Measurements from ENCODE around the gene DSCAML1. TPM values are rescaled to one million over a fixed set of nuclear protein-coding genes. Genes with fewer than 3 reads are reported as not detected.

Gene DSCAML1
- total RNA-seq, 1 experiment from 2014 or later = 0.15 TPM

DNA sequence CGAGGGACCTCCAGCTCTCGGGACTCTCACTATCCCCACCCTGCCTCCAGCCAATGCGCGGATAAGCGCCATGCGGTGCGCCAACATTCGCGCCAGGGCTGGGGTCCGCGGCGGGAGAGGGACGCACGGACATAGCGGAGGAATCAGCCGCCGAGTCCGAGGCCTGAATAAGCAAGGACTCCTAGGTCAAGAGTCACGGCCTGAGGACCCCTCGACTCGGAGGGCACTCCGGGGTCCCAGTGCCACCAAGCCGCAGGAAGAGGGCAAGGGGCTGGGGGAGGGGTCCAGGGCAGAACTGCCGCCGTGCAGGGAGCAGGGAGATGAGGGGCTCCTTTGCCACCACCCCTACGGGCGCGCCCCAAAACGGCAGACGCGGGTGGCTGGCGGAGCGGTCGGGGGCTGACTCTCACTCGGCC, 552 bp downstream of the DSCAML1 start:
- Mint-ChIP-seq H3K27ac (no peak overlapping the region), H3K4me1 (peaks cover 12 to 27% of the 10 kb centered on the region in 2 experiments), H3K9me3 (no peaks in the 10 kb centered on the region), H3K27me3 (ENCODE audit: low read depth) (peaks cover 87% of the 10 kb centered on the region), H3K4me3 (peak overlapping the region; percentile 61 to 82), H3K36me3 (ENCODE audit: insufficient read depth in 1 of 3, low read depth in 3 of 3) (no peaks in the 10 kb centered on the region)
- Histone ChIP-seq H3K18ac (ENCODE audit: insufficient read length, low read depth, low read length) (no peak overlapping the region), H3T11ph (ENCODE audit: low read length) (no peak overlapping the region), H4K91ac (ENCODE audit: insufficient read length, low read depth, low read length) (no peak overlapping the region), H4K8ac (replicated peaks; ENCODE audit: insufficient read length, low read depth, low read length) (no peak overlapping the region), H3K27me3 (ENCODE audit: insufficient read depth, low read length) (peaks cover 30% of the 10 kb centered on the region), H3K23me2 (ENCODE audit: insufficient read length, low read depth, low read length, poor library complexity, severe bottlenecking) (peaks cover 21% of the 10 kb centered on the region), H2AFZ (ENCODE audit: low read length) (no peak overlapping the region), H2AK5ac (ENCODE audit: insufficient read length, low read length) (no peak overlapping the region), H2BK120ac (ENCODE audit: low read depth, low read length, poor library complexity, severe bottlenecking) (no peak overlapping the region), H3K4me2 (ENCODE audit: insufficient read depth, insufficient read length, low read length) (peak overlapping the region; percentile 80), H2BK15ac (ENCODE audit: low read depth, low read length) (no peak overlapping the region), H2BK12ac (ENCODE audit: insufficient read length, low read depth, low read length) (no peak overlapping the region), H2BK20ac (ENCODE audit: low read depth, low read length, poor library complexity, severe bottlenecking) (no peak overlapping the region), H3K79me1 (ENCODE audit: insufficient read depth, low read depth, low read length, poor library complexity, severe bottlenecking) (no peaks in the 10 kb centered on the region), H3K27ac (ENCODE audit: insufficient read length, low read depth, low read length) (no peak overlapping the region), H3K9me3 (ENCODE audit: control insufficient read depth, low read depth, low read length) (no peaks in the 10 kb centered on the region), H3K56ac (ENCODE audit: insufficient read length, low read depth, low read length) (no peak overlapping the region), H3K4ac (ENCODE audit: low read depth, low read length) (no peak overlapping the region), H3K4me1 (ENCODE audit: insufficient read depth, low read length) (no peaks in the 10 kb centered on the region), H3K9ac (ENCODE audit: extremely low read depth, insufficient read length, low read length) (no peak overlapping the region), H2BK5ac (ENCODE audit: insufficient read length, low read length) (no peak overlapping the region), H3K79me2 (ENCODE audit: insufficient read depth, low read length) (no peaks in the 10 kb centered on the region), H3K14ac (ENCODE audit: insufficient read depth, low read length) (peak overlapping the region; percentile 3; the same call in 1 of the 2 replicates), H3K23ac (ENCODE audit: insufficient read length, low read depth, low read length) (no peak overlapping the region), H4K20me1 (ENCODE audit: control insufficient read depth, insufficient read depth, insufficient read length) (peaks cover 2% of the 10 kb centered on the region), H4K5ac (ENCODE audit: insufficient read length, low read depth, low read length) (no peak overlapping the region)
- DNase-seq = no peak
- no CpG with 5 or more reads among the region's 35 CpGs for WGBS (ENCODE audit: extremely low coverage, insufficient read length, low lambda C conversion rate)
- TF ChIP-seq, protein P1, sequence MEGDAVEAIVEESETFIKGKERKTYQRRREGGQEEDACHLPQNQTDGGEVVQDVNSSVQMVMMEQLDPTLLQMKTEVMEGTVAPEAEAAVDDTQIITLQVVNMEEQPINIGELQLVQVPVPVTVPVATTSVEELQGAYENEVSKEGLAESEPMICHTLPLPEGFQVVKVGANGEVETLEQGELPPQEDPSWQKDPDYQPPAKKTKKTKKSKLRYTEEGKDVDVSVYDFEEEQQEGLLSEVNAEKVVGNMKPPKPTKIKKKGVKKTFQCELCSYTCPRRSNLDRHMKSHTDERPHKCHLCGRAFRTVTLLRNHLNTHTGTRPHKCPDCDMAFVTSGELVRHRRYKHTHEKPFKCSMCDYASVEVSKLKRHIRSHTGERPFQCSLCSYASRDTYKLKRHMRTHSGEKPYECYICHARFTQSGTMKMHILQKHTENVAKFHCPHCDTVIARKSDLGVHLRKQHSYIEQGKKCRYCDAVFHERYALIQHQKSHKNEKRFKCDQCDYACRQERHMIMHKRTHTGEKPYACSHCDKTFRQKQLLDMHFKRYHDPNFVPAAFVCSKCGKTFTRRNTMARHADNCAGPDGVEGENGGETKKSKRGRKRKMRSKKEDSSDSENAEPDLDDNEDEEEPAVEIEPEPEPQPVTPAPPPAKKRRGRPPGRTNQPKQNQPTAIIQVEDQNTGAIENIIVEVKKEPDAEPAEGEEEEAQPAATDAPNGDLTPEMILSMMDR (conservative IDR thresholded peaks at IDR 0.05) = no peak; the same call in 2 of the 3 replicates

Measured in H9 (cell line).